Activated CD4-positive, alpha-beta T cell treated with anti-CD3 and anti-CD28 coated beads for 4 hours (primary cell): ENCODE data around the gene HTT.

Experiments used
- DNase-seq, 2 donors: peaks; one replicate each; pipeline ENCODE4 v3.0.0-alpha.2; 2020

The HTT gene

GRCh38 chr4:3074078-3074845 lies at the start of gene HTT, which contains the start of gene HTT-AS:
Gene HTT, plus strand, starts transcription at chr4:3074681. Its CDS starts 145 bp downstream, at chr4:3074826.
Gene HTT-AS, minus strand, starts transcription at chr4:3074538.
- DNase-seq: peak; percentile 97 to 98

DNA sequence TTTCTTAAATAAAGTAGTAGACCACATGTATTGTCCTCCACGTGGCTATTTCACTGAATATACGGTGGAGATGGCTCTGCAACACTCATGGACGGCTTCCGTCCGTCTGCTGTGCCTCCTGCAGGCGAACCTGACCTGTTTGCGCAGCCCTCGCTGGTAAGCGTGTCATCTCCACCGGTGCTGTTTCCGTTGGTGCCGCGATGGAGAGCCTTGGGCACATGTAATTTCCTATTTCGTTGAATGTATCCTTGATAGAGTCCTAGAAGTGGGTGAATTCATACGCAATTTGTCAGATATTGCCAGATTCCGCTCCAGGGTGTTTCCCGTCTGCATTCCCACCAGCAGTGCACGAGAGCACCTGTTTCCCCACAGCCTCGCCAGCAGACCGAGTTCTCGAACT lies 48.6 kb upstream of the HTT start:
- no peak for DNase-seq

DNA sequence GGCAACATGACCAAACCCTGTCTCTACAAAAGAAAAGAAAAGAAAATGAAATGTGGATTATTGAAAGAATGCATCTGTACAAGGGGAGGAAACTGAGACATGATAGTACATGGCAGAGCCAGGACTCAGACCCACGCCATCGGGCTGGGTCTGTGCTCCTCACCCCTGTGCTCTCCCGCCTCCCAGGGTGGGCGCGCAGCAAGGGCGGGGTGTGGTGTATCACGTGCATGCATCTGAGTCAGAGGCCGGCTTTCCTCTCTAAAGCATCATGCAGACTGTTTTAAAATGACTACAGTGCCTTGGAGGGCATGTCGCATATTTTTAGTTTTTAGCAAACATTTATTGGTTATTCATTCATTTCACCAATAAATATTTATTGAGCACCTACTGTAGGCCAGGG lies 47.9 kb upstream of the HTT start:
- no peak for DNase-seq

GRCh38 chr4:3029464-3029863 lies 45.0 kb upstream of the HTT start:
- DNase-seq: no peak

DNA sequence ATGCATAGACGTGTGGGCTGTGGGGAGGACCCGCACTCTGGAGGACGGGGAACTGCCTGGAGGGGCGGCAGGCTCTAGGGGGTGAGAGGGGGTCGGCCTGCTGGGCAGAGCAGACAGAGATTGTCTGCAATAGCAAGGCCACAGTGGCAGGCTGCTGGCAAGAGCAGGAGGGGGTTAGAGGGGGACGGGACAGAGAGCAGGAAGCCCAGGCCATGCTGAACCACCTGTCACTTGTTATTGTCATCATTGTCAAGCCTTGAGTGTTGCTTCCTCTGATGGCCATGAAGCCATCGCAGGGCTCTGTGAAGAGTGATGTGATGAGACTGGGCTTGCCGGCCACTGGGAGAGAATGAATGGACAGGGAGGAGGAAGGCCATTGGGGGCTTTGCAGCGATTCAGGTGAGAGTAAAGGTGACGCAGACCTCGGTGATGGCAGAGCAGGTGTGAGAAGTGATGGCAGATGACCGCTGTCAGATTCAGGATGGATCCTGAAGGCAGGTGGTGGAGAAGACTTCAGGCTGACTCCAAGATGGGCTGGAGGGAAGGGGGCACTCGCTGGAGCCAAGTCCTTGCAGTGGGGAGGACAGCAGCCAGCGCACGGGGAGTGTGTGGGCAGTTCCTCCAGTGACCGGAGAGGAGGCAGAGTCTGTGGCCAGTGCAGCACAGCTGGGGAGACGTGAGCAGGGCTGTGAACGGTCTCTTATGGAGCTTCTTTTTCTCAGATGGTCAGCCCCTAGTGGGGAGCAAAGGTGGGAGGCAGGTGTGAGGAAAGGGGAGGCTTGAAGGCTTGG lies 43.7 kb upstream of the HTT start:
- no peak for DNase-seq

GRCh38 chr4:3031357-3032082 lies 43.0 kb upstream of the HTT start:
- no peak for DNase-seq

DNA sequence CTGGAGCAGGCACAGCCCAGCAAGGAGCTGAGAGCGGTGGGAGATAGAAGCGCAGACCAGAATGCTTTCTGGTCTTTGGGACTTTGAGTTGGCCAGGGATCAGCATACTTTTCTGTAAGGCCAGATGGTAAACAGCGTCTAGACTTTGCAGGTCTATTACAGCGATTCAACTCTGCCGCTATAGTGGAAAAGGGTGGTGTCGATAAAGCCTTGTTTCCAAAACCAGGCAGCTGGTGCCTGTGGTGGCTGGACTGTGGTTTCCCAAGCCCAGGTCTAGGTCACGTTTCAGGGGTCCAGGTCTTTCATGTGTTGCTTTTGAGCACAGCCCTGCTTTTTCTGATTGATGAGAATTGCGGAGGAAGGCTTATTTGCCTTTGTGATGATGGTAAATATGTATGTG lies 40.2 kb upstream of the HTT start:
- DNase-seq: no peak

GRCh38 chr4:3035249-3035648 lies 39.2 kb upstream of the HTT start:
- no peak for DNase-seq

DNA sequence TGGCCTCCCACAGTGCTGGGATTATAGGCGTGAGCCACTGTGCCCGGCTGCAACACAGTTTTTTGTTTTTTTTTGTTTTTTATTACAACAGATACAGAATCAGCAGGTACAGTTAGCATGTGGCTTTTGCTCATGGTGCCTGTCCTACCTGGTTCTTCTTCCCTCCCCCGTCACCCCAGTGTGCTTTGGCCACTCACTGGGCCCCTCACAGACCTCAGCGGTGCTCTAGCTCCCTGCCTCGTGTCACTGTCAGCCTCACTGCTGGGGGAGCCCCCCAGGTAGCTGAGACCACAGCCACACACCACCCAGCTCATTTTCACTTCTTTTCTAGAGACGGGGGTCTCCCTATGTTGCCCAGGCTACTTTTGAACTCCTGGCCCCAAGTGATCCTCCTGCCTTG lies 38.8 kb upstream of the HTT start:
- DNase-seq: no peak

- DNase-seq: no peak
These were observed 38.1 kb upstream of the HTT start for GRCh38 chr4:3036131-3036952.

- no peak for DNase-seq
These were observed 36.5 kb upstream of the HTT start for GRCh38 chr4:3037957-3038461.

GRCh38 chr4:3039706-3040366 lies 34.6 kb upstream of the HTT start:
- no peak for DNase-seq

- no peak for DNase-seq
These were observed 33.9 kb upstream of the HTT start for GRCh38 chr4:3040452-3041191.

DNA sequence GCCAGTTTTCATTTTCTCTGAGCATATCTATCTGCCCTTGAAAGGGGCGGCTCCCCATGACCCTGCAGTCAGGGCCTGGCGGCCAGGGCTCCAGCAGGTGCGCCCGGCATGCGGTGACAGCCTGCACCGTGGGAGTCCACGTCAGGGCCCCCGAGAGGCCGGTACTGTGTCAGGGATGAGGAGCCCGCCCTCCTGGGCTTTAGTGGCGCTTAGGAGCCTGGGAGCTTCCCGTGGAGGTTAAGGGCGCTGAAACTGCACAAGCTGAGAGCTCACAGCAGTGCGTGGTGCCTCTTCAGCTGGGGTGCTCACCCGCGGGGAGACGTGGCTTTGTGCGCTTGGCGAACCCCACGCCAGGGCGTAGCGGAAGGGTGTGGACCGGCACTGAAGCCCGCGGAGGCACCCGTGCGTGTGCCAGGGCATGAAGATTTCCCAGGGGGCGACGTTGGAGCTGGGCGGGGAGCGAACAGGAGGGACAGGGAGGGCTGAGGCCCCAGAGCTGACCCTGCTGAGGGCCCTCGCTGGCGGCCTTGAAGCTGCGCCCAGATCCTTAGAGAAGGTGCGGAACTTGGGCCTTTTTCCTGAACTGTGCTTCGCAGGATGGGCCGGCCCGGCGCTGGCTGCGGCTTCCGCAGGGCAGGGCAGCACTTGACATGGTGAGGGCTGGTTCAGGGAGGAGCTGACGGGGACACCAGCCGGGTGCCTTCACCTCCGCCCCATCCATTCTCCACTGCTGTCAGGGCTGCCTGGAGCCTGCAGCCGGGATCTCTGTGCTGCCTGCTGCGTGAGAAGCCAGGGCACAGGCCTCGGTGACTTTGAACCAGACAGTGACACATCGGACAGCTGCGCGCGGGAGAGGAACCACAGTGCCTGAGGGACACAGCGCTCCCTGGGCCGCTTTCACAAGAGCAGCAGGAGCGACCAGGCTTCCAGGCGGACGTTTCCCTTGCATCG lies 33.0 kb upstream of the HTT start:
- peak; percentile 25 for DNase-seq

DNA sequence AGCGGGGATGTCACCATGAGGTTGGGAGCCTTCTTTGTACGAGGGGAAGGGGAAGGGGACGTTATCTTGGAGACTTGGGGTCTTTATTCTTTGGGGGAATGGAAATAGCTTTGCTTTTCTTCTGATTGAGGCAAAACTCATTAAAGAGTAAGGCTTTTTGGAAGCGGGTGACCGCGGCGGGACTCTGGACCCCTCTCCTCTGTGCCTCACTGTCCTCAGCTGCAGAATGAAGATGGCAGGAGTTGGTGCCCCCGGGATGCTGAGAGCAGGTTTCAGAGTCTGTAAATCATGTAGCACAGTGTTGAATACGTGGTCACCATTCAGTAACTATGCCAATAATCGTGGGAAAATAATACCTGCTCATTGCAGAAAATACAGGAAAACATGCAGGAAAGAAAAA lies 32.3 kb upstream of the HTT start:
- DNase-seq: no peak

DNA sequence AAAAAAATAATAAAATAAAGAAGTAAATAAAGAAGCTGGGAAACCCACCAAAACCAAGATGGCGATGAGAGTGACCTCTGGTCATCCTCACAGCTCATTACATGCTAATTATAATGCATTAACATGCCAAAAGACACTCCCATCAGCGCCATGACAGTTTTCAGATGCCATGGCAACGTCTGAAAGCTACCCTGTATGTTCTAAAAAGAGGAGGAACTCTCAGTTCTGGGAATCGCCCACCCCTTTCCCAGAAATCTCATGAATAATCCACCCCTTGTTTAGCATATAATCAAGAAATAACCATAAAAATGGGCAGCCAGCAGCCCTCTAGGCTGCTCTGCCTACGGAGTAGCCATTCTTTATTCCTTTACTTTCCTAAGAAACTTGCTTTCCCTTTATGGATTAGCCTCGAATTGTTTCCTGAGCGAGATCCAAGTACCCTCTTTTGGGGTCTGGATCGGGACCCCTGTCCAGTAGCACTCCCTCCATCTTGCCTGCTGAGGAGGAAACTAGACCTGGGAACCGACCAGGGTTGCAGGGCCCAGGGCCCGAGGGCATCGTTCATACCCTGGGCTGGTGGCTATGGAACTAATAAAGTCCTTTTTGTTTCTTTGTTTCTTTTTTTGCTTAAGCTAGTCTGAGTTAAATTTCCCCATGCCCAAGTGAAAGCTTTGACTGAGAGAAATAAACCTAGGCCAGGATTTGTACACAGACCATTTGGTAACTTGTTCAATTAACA lies 31.0 kb upstream of the HTT start:
- DNase-seq: no peak

- DNase-seq: peak; percentile 44 to 61
These were observed 29.3 kb upstream of the HTT start for GRCh38 chr4:3044870-3045819.

DNA sequence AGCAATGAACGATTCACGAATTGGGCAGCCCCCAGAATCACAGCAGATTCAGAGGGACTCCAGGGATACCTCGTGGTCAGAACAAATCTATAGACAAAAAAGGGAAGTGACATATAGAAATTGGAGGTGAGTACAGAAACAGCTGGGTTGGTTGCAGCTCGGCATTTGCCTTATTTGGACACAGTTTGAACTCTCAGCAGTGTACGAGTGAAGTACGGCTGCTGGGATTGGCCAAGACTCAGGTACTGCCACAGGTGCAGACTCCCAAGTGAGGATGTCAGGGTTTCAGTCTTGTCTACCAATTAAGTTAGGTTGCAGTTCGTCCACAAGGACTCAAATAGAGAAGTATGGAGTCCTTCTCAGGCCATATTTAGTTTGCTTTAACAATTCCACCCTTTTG lies 28.3 kb upstream of the HTT start:
- DNase-seq: no peak
